ELF-1 (cell line): ENCODE results near the gene SPAG4.

ENCODE experiments used
- DNase-seq: peaks from one replicate; pipeline ENCODE4 v3.0.0-alpha.2; 2016; ENCODE audit warnings: low read depth, low spot score

The SPAG4 gene

DNA sequence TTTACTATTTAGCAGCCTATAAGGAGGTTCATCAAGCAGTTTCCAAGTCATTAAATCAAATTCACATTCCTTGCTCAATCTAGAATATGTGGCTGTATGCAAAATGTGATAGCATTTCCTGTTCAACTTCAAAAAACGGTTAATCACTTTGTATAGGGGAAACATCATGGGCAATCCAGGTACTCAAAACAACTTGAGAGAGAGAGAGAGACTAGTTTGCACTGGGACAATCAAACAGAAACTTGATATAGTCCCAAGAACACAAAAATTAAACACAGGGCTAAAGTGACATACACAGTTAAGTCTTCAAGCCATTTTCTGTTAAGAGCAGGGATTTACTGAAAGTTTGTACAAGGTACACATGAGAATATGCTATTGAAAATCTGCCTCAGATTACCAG is 41.6 kb downstream of the SPAG4 start:
- DNase-seq, result no peak

DNA sequence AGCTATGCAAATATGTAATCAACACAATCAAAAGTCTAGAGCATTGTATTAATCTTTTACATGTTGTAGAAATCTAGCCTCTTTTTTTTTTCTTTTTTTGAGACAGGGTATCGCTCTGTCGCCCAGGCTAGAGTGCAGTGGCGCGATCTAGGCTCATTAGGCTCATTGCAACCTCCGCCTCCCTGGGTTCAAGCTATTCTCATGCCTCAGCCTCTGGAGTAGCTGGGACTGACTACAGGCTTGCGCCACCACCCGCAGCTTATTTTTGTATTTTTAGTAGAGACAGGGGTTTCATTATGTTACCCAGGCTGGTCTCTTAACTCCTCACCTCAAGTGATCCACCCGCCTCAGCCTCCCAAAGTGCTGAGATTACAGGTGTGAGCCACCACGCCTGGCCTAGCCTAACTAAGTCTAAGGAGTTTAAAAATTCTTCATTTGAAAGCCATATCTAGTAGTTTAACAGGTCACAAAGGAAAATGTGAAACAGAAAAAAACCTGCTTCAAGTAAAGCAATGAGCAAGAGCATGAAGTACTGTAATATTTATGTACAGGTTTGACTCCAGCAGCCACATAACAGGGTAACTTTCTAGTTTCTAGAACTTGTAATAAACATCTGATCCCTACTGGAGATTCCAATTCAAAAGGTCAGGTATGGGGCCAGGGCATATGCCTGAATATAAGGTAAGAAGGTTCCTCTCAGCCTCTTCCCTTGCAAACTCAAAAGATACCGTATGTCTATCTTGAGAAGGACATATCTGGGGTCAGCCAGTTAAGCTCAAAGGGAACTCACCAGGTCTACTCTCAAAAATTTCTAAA is 44.7 kb downstream of the SPAG4 start:
- DNase-seq, result no peak

DNA sequence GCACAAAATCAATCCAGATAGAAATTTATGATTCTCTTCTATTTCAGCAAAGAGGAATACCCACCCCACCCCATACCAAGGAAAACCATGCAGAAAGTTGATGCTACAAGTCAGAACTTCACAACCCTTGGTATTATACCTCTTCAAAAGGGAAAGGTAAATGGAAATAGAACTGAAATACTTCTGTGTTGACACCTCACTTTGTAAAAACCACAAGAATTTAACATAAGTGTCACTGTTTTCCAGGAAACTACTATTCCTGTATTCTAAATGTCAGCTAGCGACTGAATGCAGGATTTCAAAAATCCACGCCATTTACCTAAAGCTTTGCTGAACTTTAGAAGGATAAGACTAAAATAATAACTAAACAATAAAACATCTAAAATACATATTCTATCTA is 45.4 kb downstream of the SPAG4 start:
- no peak for DNase-seq

DNA sequence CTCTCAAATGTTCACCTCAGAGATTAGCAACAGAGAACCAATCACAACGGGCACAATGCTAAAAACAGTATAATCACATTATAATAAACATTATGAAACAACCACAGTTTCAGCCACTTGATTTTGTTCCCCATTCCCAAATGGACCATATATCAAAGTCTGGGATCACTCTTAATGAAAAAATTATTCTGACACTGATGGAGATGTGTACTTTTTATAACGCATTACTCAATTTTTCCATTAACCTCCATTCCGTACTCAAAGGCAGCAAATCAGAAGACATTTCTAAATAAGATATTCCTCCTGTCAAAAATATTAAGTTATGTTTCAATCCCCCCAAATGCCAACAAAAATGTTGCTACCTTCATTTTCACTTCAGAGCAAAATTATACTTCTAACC is 46.3 kb downstream of the SPAG4 start:
- DNase-seq, result no peak

DNA sequence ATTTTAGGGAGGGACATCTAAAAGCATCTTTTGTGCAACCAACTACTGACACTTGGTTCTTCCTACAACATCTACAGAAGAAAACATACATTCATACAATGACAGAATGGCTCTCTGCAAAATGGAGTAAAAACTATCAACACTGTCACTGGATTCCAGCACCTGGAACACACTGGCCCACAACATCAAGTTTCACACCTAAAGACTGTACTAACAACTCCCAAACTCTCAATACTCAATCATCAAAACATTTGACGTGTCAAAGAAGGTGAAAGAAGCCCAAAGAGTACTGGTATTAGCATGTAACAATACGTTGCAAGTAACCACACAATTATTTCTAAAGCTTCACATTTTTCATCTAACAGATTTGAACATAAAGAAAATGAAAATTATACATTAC is 46.9 kb downstream of the SPAG4 start:
- no peak for DNase-seq

DNA sequence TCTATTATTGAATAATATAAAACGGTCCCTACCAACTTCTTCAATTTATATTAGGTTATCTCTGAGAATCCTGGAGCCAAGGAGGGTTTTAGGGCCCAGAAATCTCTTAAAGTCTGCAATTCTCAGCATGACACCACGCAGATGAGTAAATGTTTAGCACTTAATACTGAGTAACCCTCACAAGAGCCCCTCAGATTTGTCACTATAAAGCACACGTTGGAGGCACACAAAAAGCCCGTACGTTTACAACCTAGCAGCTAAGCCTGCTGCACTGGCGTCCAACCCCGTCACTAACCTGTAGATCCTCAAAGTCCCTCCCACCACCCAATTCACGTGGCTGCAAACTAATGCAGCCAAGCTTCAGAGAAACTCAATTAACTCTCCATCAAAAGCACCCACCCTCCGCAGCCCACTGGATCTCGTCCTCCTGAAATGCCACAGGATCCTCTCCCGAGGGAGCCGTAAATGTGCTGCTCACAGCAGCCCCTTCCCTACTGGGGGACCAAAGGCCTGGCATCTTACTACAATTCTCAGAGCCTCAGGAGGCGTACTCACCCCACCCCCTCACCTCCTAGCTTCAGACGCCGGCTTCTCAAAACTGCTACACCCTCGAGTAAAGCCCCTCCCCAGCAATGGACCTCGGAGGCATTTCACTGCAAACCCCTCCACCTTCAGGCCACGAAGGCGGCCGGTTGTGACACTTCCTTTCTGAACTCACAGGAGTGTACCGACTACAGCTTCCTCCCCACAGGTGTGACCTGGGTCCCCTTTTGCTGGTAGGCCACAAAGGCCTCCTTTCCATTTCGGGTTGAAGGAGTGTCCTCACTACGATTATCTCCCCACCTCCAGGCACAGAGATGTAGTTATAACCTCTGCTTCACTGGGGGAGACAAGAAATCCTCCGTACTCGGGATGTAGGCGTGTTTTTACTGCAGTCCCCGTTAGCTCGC is 48.2 kb downstream of the SPAG4 start:
- peak; percentile 82 for DNase-seq

DNA sequence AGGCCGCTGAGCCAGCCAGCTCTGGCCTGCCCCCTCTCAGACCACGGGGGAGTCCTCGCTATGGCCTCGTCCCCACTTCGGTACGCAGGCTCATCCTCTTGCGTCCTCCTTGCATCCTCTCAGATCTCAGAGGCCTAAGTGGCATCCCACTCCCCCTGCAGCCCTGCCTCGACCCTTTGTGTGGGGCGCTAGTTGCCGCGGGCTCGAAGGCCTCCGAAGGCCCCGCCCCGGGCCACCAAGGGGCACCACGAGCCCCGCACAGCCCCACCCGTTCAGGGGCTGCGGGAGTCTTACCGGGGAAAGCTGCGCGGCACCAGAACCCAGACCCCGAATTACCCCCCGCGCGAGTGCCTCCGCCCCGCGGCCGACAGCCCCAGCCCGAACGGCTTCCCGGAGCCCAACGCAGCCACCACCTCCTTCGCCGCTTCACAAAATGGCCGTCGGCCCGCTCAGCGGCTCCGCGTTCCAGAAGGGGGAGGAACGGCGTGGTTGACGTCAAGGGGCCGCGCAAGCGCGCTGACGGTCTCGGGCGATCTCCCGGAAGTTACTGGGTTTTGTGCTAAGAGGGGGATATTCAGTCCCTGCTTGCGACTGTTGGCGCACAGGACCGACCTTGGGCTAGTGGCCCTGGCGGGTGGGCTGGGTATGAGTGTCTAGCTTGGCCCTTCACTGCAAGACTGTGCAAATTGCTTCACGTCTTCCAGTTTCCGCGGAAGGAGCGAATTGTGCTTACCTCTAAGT is 49.0 kb downstream of the SPAG4 start, which contains the start of the genes CPNE1 and RBM12:
CPNE1 (minus strand) TSS at position 435 of the 741 bp plus-strand sequence. CDS start 31,977 bp downstream, outside the sequence.
RBM12 (minus strand) TSS at position 435 of the 741 bp plus-strand sequence. CDS start 9,578 bp downstream, outside the sequence.
- peak; percentile 97 for DNase-seq

DNA sequence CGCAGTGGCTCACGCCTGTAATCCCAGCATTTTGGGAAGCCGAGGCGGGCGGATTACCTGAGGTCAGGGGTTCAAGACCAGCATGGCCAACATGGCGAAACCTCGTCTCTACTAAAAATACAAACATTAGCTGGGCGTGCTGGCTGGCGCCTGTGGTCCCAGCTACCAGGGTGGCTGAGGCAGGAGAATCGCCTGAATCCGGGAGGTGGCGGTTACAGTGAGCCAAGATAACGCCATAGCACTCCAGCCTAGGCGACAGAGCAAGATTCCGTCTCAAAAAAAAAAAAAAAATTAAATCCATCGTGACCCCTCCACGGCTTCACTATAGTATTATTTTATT is 50.3 kb downstream of the SPAG4 start:
- DNase-seq, result no peak

DNA sequence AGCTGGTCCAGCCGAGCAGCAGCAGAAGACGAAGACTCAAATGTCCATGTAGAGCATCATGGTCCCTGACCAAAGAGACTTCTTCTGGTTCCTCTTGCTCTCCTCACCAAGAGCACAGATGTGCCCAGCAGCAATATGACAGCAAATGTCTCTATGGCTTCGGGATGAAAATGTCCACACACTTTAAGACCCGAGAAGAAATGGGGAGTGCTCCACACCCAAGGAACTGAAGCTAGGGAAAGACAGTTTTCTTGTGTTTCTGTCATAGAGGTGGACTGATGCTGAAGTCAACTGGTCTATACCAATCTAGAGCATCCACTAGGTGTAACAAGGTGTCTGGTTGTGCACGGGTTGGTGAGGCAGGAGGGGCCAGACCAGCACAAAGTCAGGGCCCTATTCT is 53.6 kb downstream of the SPAG4 start:
- DNase-seq, result no peak

DNA sequence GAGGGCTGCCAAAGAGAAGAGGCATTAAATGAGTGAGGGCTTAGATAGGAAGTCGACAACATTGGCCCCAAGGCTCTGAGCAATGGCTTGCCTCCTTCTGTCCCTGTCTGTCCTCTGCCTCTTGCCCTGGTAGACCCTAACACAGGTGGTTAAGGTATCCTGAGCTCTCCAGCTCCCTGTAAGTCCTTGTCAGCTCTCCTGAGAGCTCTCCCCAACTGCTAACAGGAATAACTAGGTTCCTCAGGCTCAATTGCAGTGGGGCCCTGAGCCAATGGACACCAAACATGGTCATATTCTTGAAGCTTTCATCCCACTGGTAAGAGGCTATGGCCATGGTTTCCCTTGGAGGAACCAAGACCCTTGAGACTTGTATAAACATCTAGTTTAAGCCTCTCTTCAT is 54.1 kb downstream of the SPAG4 start:
- no peak for DNase-seq
